ENCODE results near the gene ADSL. TPM values are rescaled to one million over a fixed set of nuclear protein-coding genes. Genes with fewer than 3 reads are reported as not detected.

ADSL gene
- total RNA-seq, 6 experiments from 2014 or later = 60.6 to 73.8 (median 70.9) TPM

DNA sequence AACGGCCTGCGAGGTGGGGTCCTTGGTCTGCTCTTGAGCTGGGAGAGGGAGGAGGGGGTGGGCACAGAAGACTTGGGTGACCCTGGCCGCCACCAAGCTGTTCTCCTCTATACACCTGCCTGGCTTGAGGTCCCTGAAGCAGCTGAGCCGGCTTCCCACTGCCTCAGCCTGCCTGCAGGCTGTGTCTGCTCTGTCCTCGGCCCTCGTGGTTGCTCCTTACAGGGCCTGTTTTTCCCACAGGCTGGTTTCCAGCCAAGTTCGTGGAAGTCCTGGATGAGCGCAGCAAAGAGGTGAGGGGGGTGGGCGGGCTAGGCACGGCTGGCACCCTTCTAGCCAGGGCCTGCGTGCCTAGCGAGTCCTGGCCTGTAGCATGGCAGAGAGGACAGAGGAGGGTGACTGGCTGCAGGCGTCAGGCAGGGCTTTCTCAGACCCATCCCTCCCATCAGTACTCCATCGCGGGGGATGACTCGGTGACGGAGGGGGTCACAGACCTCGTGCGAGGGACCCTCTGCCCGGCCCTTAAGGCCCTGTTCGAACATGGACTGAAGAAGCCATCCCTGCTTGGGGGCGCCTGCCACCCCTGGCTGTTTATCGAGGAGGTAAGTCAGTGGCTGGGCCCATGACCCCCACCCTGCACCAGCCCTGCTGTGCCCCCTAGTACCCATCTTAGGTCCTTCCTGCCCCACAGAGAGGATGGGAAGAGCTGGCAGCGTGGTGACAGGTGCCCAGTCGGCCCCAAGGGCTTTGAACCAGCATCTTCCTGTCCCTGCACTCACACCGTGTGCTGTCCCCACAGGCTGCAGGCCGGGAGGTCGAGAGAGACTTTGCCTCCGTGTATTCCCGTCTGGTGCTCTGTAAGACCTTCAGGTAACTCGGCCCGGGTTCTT lies 61.8 kb downstream of the ADSL start:
- TF ChIP-seq, protein P1, sequence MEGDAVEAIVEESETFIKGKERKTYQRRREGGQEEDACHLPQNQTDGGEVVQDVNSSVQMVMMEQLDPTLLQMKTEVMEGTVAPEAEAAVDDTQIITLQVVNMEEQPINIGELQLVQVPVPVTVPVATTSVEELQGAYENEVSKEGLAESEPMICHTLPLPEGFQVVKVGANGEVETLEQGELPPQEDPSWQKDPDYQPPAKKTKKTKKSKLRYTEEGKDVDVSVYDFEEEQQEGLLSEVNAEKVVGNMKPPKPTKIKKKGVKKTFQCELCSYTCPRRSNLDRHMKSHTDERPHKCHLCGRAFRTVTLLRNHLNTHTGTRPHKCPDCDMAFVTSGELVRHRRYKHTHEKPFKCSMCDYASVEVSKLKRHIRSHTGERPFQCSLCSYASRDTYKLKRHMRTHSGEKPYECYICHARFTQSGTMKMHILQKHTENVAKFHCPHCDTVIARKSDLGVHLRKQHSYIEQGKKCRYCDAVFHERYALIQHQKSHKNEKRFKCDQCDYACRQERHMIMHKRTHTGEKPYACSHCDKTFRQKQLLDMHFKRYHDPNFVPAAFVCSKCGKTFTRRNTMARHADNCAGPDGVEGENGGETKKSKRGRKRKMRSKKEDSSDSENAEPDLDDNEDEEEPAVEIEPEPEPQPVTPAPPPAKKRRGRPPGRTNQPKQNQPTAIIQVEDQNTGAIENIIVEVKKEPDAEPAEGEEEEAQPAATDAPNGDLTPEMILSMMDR (IDR thresholded peaks at IDR 0.05) = no peak
- Mint-ChIP-seq H3K9me3 (no peaks in the 10 kb centered on the region), H3K36me3 (ENCODE audit: low read depth) (peaks cover 14% of the 10 kb centered on the region), H3K27me3 (ENCODE audit: insufficient read depth) (peaks cover 18% of the 10 kb centered on the region), H3K4me1 (ENCODE audit: low read depth) (peaks cover 6% of the 10 kb centered on the region; the same call in 1 of the 2 replicates), H3K27ac (no peak overlapping the region), H3K4me3 (no peak overlapping the region)
- DNase-seq = no peak

DNA sequence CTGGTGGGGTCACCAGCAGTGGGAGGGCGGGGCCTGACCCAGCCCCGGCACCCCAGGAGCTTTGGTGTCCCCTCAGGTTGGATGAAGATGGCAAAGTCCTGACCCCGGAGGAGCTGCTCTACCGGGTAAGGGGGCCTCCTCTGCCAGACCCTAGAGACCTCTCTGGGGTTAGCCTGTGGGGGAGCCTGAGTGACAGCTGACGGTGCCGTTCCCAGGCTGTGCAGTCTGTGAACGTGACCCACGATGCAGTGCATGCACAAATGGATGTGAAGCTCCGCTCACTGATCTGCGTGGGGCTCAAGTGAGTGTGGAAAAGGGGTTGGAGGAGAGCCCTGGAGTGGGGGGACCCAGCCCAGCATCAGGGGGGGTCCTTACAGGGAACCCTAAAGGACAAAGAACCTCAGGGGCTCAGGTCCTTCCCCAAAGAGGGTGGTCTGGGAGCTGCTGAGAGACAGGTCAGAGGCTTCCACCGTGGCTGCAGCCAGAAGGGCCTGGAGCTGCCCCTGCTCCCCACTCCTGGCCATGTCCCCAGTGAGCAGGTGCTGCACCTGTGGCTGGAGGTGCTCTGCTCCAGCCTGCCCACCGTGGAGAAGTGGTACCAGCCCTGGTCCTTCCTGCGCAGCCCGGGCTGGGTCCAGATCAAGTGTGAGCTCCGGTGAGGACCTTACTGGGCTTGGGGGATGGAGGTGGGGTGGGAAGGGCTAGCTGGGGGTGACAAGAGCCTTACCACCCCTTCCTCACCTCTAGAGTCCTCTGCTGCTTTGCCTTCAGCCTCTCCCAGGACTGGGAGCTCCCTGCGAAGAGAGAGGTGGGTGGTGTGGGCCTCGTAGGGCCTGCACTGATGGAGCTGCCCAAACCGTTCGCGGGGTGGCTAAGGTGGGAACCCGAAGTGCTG lies 62.7 kb downstream of the ADSL start:
- no peak for DNase-seq
- H3K9me3 Mint-ChIP-seq = no peaks in the 10 kb centered on the region
- no peak overlapping the region for H3K27ac Mint-ChIP-seq
- H3K27me3 Mint-ChIP-seq (ENCODE audit: insufficient read depth) = peaks cover 14% of the 10 kb centered on the region
- H3K4me3 Mint-ChIP-seq = no peak overlapping the region
- H3K36me3 Mint-ChIP-seq (ENCODE audit: low read depth) = peaks cover 13% of the 10 kb centered on the region; the same call in 1 of the 2 replicates
- TF ChIP-seq, protein P1 (IDR thresholded peaks at IDR 0.05) = no peak
- peaks cover 6% of the 10 kb centered on the region; the same call in 1 of the 2 replicates for H3K4me1 Mint-ChIP-seq (ENCODE audit: low read depth)

DNA sequence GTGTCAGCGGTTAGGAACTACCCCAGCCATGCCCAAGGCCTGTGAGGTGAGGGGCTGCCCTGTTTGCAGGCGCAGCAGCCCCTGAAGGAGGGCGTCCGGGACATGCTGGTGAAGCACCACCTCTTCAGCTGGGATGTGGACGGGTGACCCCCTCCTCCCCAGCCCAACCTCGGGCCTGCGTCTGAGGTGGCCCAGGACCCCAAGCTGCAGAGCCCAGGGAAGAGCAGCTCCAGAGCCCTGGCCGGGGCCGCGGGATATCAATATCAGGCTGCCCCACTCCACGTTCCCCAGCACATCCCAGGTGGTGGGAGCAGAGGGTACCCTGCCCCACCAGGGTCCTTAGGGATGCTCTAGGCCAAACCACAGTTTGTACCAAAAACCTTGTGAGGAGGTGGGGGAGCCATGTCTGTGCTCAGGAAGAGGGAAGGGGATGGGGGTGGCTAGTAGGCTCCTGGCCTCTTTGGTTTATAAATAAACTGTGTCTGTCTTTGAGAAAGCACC lies 63.4 kb downstream of the ADSL start:
- peaks cover 16% of the 10 kb centered on the region; the same call in 1 of the 2 replicates for H3K36me3 Mint-ChIP-seq (ENCODE audit: low read depth)
- H3K4me1 Mint-ChIP-seq (ENCODE audit: low read depth) = peaks cover 10% of the 10 kb centered on the region
- H3K27me3 Mint-ChIP-seq (ENCODE audit: insufficient read depth) = peaks cover 14% of the 10 kb centered on the region
- no peak overlapping the region for H3K27ac Mint-ChIP-seq
- TF ChIP-seq, protein P1 (IDR thresholded peaks at IDR 0.05) = no peak
- no peak overlapping the region for H3K4me3 Mint-ChIP-seq
- no peak for DNase-seq
- H3K9me3 Mint-ChIP-seq = no peaks in the 10 kb centered on the region

DNA sequence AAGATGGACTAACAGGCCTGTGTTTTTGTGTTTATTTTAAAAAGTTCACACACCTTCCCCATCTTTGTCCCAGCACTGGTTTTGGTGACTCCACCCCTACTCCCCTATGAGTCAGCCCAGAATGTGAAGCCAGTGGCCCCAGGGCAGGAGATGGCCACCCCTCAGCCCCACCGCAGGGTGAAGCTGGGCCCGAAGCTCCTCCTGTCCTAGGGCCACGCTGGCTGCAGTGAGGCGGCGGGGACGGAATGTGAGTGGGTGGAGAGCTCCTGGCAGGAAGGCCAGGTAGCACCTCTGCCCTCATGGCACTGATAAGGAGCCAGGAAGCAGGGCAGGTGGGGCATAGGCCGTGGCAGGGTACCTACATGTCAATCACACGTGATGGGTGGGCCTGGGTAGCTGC lies 64.0 kb downstream of the ADSL start:
- no peak overlapping the region for H3K4me3 Mint-ChIP-seq
- no peaks in the 10 kb centered on the region for H3K9me3 Mint-ChIP-seq
- peaks cover 17% of the 10 kb centered on the region for H3K27me3 Mint-ChIP-seq (ENCODE audit: insufficient read depth)
- H3K4me1 Mint-ChIP-seq (ENCODE audit: low read depth) = peaks cover 15% of the 10 kb centered on the region
- H3K27ac Mint-ChIP-seq = no peak overlapping the region
- H3K36me3 Mint-ChIP-seq (ENCODE audit: low read depth) = peaks cover 16% of the 10 kb centered on the region; the same call in 1 of the 2 replicates
- TF ChIP-seq, protein P1 (IDR thresholded peaks at IDR 0.05) = no peak
- DNase-seq = no peak

DNA sequence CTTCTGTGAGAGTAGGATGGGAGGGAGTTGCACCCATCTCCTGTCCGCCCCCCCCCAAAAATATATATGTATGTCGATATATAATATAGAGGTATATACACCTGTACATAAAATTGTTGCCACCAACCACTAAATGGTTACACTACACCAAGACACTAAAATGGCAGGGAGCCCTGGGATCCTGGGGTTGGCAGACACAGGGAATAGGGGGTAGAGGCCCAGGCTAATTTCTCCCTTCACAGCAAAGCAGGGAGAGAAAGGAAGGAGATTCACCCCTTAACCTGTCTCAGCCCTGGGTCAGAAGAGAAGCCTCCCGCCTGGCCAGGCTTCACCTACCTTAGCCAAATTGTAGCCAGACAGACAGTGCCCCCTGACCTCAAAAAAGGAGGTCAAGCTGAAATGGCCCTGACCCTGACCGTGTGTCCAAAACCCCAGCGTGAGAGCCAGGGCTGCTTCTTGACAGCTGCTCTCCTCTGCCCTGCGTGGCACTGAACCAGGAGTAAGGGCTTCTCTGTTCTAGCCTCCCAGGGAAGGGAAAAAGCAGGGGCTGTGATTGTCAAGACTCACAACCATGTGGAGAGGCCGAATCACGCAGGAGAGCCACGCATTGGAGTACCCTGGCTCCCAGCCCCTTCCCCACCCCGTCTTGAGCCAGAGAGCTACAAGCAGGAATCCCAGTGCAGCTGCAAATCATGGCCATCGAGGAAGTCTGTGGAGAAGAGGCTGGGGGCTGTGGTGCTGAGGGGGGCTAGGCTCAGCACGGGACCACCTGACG lies 64.6 kb downstream of the ADSL start:
- Mint-ChIP-seq H3K4me1 (ENCODE audit: low read depth) (peaks cover 17% of the 10 kb centered on the region), H3K36me3 (ENCODE audit: low read depth) (peaks cover 18% of the 10 kb centered on the region), H3K27me3 (ENCODE audit: insufficient read depth) (peaks cover 19% of the 10 kb centered on the region), H3K9me3 (no peaks in the 10 kb centered on the region), H3K27ac (no peak overlapping the region), H3K4me3 (no peak overlapping the region)
- TF ChIP-seq, protein P1 (IDR thresholded peaks at IDR 0.05) = no peak
- no peak for DNase-seq
